Measurements from ENCODE around the gene CCDC117. TPM values are rescaled to one million over a fixed set of nuclear protein-coding genes. Genes with fewer than 3 reads are reported as not detected.
"Not testable (repeated sequence)": the region's sequence is repeated elsewhere in the genome, so short reads cannot be mapped to it uniquely, and the experiment has no call there.

The CCDC117 gene
- polyA plus RNA-seq, 3 donors from 2014 or later: 13.7 to 21.4 (median 14.7) TPM

- Mint-ChIP-seq H3K36me3 (peaks cover 4 to 19% (median 8%) of the 10 kb centered on the region in 3 donors), H3K4me1 (peaks cover 27 to 43% of the 10 kb centered on the region in 2 donors), H3K9me3 (no peaks in the 10 kb centered on the region), H3K27me3 (ENCODE audit: low read depth in 3 of 3) (peaks cover 0 to 4% (median 0%) of the 10 kb centered on the region in 3 donors), H3K4me3 (peak overlapping the region in 1 of 5 donors; percentile 10), H3K27ac (peak overlapping the region in 1 of 6 donors; percentile 31)
- no peak for DNase-seq
Measured at GRCh38 chr22:28750471-28750881, 22.0 kb upstream of the CCDC117 start.

- H3K27ac Mint-ChIP-seq: peak overlapping the region in 1 of 6 donors; percentile 36
Measured at GRCh38 chr22:28754512-28754911, 18.0 kb upstream of the CCDC117 start.

GRCh38 chr22:28759861-28760560 lies 12.5 kb upstream of the CCDC117 start:
- DNase-seq: no peak
- H3K9me3 Mint-ChIP-seq: no peaks in the 10 kb centered on the region
- no peak overlapping the region for H3K4me3 Mint-ChIP-seq
- peaks cover 6 to 7% of the 10 kb centered on the region in 2 donors for H3K4me1 Mint-ChIP-seq
- H3K27ac Mint-ChIP-seq: peak overlapping the region in 1 of 6 donors; percentile 56
- peaks cover 0 to 4% (median 4%) of the 10 kb centered on the region in 3 donors for H3K36me3 Mint-ChIP-seq
- peaks cover 0 to 2% (median 0%) of the 10 kb centered on the region in 3 donors for H3K27me3 Mint-ChIP-seq (ENCODE audit: low read depth in 3 of 3)

More at GRCh38 chr22:28754512-28754911, 18.0 kb upstream of the CCDC117 start:
- not testable (repeated sequence) for H3K27me3 Mint-ChIP-seq (ENCODE audit: low read depth in 3 of 3); H3K9me3 Mint-ChIP-seq; H3K36me3 Mint-ChIP-seq; H3K4me3 Mint-ChIP-seq; DNase-seq
- H3K4me1 Mint-ChIP-seq: peaks cover 8 to 17% of the 10 kb centered on the region in 2 donors

GRCh38 chr22:28761449-28761755 lies 11.1 kb upstream of the CCDC117 start:
- DNase-seq: no peak
- no peak overlapping the region for H3K27ac Mint-ChIP-seq
- H3K4me1 Mint-ChIP-seq: peaks cover 6 to 7% of the 10 kb centered on the region in 2 donors
- peaks cover 0 to 2% (median 0%) of the 10 kb centered on the region in 3 donors for H3K27me3 Mint-ChIP-seq (ENCODE audit: low read depth in 3 of 3)
- peaks cover 0 to 4% (median 0%) of the 10 kb centered on the region in 3 donors for H3K36me3 Mint-ChIP-seq
- H3K9me3 Mint-ChIP-seq: no peaks in the 10 kb centered on the region
- no peak overlapping the region for H3K4me3 Mint-ChIP-seq

- H3K4me3 Mint-ChIP-seq; H3K9me3 Mint-ChIP-seq; H3K4me1 Mint-ChIP-seq; H3K36me3 Mint-ChIP-seq; H3K27me3 Mint-ChIP-seq (ENCODE audit: low read depth in 3 of 3); DNase-seq; H3K27ac Mint-ChIP-seq: not testable (repeated sequence)
Measured at GRCh38 chr22:28762000-28762399, 10.5 kb upstream of the CCDC117 start.

- H3K9me3 Mint-ChIP-seq: no peaks in the 10 kb centered on the region
- no peak overlapping the region for H3K4me3 Mint-ChIP-seq
- H3K4me1 Mint-ChIP-seq: no peaks in the 10 kb centered on the region
- DNase-seq: no peak
- H3K27ac Mint-ChIP-seq: no peak overlapping the region
- peaks cover 0 to 5% (median 0%) of the 10 kb centered on the region in 3 donors for H3K27me3 Mint-ChIP-seq (ENCODE audit: low read depth in 3 of 3)
- no peaks in the 10 kb centered on the region for H3K36me3 Mint-ChIP-seq
Measured at GRCh38 chr22:28766628-28767027, 5.9 kb upstream of the CCDC117 start.

GRCh38 chr22:28768701-28769393 lies 3.6 kb upstream of the CCDC117 start:
- H3K4me3 Mint-ChIP-seq: no peak overlapping the region
- no peaks in the 10 kb centered on the region for H3K9me3 Mint-ChIP-seq
- no peak for DNase-seq
- H3K36me3 Mint-ChIP-seq: peaks cover 5 to 6% (median 5%) of the 10 kb centered on the region in 3 donors
- H3K27me3 Mint-ChIP-seq (ENCODE audit: low read depth in 3 of 3): peaks cover 4 to 5% (median 5%) of the 10 kb centered on the region in 3 donors
- H3K4me1 Mint-ChIP-seq: peaks cover 10 to 13% of the 10 kb centered on the region in 2 donors
- H3K27ac Mint-ChIP-seq: no peak overlapping the region

GRCh38 chr22:28769394-28770085 lies 3.0 kb upstream of the CCDC117 start:
- H3K36me3 Mint-ChIP-seq: peaks cover 5 to 6% (median 6%) of the 10 kb centered on the region in 3 donors
- DNase-seq: no peak
- H3K4me3 Mint-ChIP-seq: peak overlapping the region in 1 of 5 donors; percentile 4
- peaks cover 4 to 5% (median 5%) of the 10 kb centered on the region in 3 donors for H3K27me3 Mint-ChIP-seq (ENCODE audit: low read depth in 3 of 3)
- no peaks in the 10 kb centered on the region for H3K9me3 Mint-ChIP-seq
- H3K4me1 Mint-ChIP-seq: peaks cover 15 to 19% of the 10 kb centered on the region in 2 donors
- H3K27ac Mint-ChIP-seq: no peak overlapping the region

- peak overlapping the region in 1 of 6 donors; percentile 71 for H3K27ac Mint-ChIP-seq
- DNase-seq: no peak
- H3K36me3 Mint-ChIP-seq: peaks cover 8 to 9% (median 8%) of the 10 kb centered on the region in 3 donors
- H3K27me3 Mint-ChIP-seq (ENCODE audit: low read depth in 3 of 3): peaks cover 5 to 7% (median 5%) of the 10 kb centered on the region in 3 donors
- H3K4me3 Mint-ChIP-seq: peak overlapping the region; percentile 3 to 95 (median 41)
- H3K4me1 Mint-ChIP-seq: peaks cover 31 to 36% of the 10 kb centered on the region in 2 donors
- H3K9me3 Mint-ChIP-seq: no peaks in the 10 kb centered on the region
Measured at GRCh38 chr22:28771195-28771791, 1.2 kb upstream of the CCDC117 start.

- H3K36me3 Mint-ChIP-seq: peaks cover 8 to 9% (median 8%) of the 10 kb centered on the region in 3 donors
- H3K9me3 Mint-ChIP-seq: no peaks in the 10 kb centered on the region
- H3K4me3 Mint-ChIP-seq: peak overlapping the region; percentile 96 to 99 (median 98)
- H3K27ac Mint-ChIP-seq: peak overlapping the region; percentile 92 to 99 (median 96)
- peaks cover 40 to 44% of the 10 kb centered on the region in 2 donors for H3K4me1 Mint-ChIP-seq
- peak in 2 of 3 donors; percentile 10 to 32 for DNase-seq
- peaks cover 0 to 7% (median 5%) of the 10 kb centered on the region in 3 donors for H3K27me3 Mint-ChIP-seq (ENCODE audit: low read depth in 3 of 3)
Measured at GRCh38 chr22:28773461-28773867, 969 bp downstream of the CCDC117 start.

GRCh38 chr22:28774378-28774777 lies 1.9 kb downstream of the CCDC117 start:
- Mint-ChIP-seq H3K4me3 (peak overlapping the region; percentile 78 to 98 (median 96)), H3K27ac (peak overlapping the region; percentile 52 to 87 (median 72)), H3K36me3 (peaks cover 8 to 9% (median 8%) of the 10 kb centered on the region in 3 donors), H3K4me1 (peaks cover 44 to 53% of the 10 kb centered on the region in 2 donors), H3K9me3 (no peaks in the 10 kb centered on the region), H3K27me3 (ENCODE audit: low read depth in 3 of 3) (peaks cover 0 to 7% (median 5%) of the 10 kb centered on the region in 3 donors)
- no peak for DNase-seq

GRCh38 chr22:28779833-28780232 lies 7.3 kb downstream of the CCDC117 start:
- Mint-ChIP-seq H3K4me3 (no peak overlapping the region), H3K27ac (peak overlapping the region in 5 of 6 donors; percentile 2 to 51 (median 17)), H3K27me3 (ENCODE audit: low read depth in 3 of 3) (peaks cover 0 to under 1% (median 0%) of the 10 kb centered on the region in 3 donors), H3K4me1 (peaks cover 44 to 61% of the 10 kb centered on the region in 2 donors), H3K9me3 (no peaks in the 10 kb centered on the region), H3K36me3 (peaks cover 3 to 22% (median 16%) of the 10 kb centered on the region in 3 donors)
- no peak for DNase-seq

GRCh38 chr22:28780296-28780695 lies 7.8 kb downstream of the CCDC117 start:
- no peak overlapping the region for H3K4me3 Mint-ChIP-seq
- H3K27me3 Mint-ChIP-seq (ENCODE audit: low read depth in 3 of 3): no peaks in the 10 kb centered on the region
- H3K9me3 Mint-ChIP-seq: no peaks in the 10 kb centered on the region
- peak overlapping the region in 3 of 6 donors; percentile 2 to 68 (median 55) for H3K27ac Mint-ChIP-seq
- DNase-seq: no peak
- H3K4me1 Mint-ChIP-seq: peaks cover 42 to 56% of the 10 kb centered on the region in 2 donors
- H3K36me3 Mint-ChIP-seq: peaks cover 3 to 26% (median 15%) of the 10 kb centered on the region in 3 donors

All from immature natural killer cell (primary cell).